Upper lobe of left lung (tissue), 6 donors: ENCODE data around the gene CBX5. TPM values are rescaled to one million over a fixed set of nuclear protein-coding genes. Genes with fewer than 3 reads are reported as not detected.
A peak's percentile ranks its signal among the peaks of the same experiment; 100 is the strongest.

Experiments used
- ATAC-seq, 2 donors: fragments of 200-7000 bp; cut with Tn5 transposase; one replicate each; pipeline ENCODE4 v1.9.1; 2022; ENCODE audit warnings: mild to moderate bottlenecking in 2 of 2, moderate library complexity in 2 of 2; ENCODE audit not compliant: low FRiP score in 2 of 2
- DNase-seq, 2 donors: peaks; one replicate each; pipeline ENCODE4 v3.0.0-alpha.2; 2019 to 2020
- H3K27ac ChIP-seq, 4 donors: fragments of 200-600 bp; sonication (generic); one replicate each; pipeline ENCODE4 v1.5.1; 2016 to 2019
- H3K27me3 ChIP-seq, 4 donors: fragments of 200-600 bp; sonication (generic); one replicate each; pipeline ENCODE4 v1.5.1; 2017 to 2019
- H3K36me3 ChIP-seq, 4 donors: fragments of 200-600 bp; sonication (generic); one replicate each; pipeline ENCODE4 v1.5.1; 2016 to 2019
- H3K4me1 ChIP-seq, 4 donors: fragments of 200-600 bp; sonication (generic); one replicate each; pipeline ENCODE4 v1.5.1; 2018 to 2019
- H3K4me3 ChIP-seq, 4 donors: fragments of 200-600 bp; sonication (generic); one replicate each; pipeline ENCODE4 v1.5.1; 2017 to 2019; ENCODE audit warnings: mild to moderate bottlenecking in 2 of 4, moderate library complexity in 1 of 4
- H3K9me3 ChIP-seq, 4 donors: fragments of 200-600 bp; sonication (generic); one replicate each; pipeline ENCODE4 v1.5.1; 2018 to 2019
- EP300 ChIP-seq, 4 donors: sonication (generic); formaldehyde crosslinking; IDR thresholded peaks; one replicate each; pipeline ENCODE4 v1.5.1; 2017; ENCODE audit warnings: antibody characterized with exemption in 4 of 4, control low read depth in 2 of 4
- POLR2A ChIP-seq, 4 donors: fragments of 450-650 bp; IDR thresholded peaks; one replicate each; pipeline ENCODE4 v1.5.1; 2016 to 2017; ENCODE audit warnings: antibody characterized with exemption in 4 of 4, mild to moderate bottlenecking in 2 of 4
- POLR2AphosphoS5 ChIP-seq, 2 donors: sonication (generic); formaldehyde crosslinking; IDR thresholded peaks; one replicate each; pipeline ENCODE4 v1.5.1; 2017; ENCODE audit warnings: antibody characterized with exemption in 2 of 2
- WGBS, 2 donors: methylation state at CpG; one replicate each; pipeline ENCODE4 v1.1.5; 2017 to 2018; 5-methylcytosine and 5-hydroxymethylcytosine counted together
- total RNA-seq, 6 donors: library from RNA; depleted of rRNA in 4 of 6; stranded (reverse); fragments of >200 nt in 4 of 6; gene quantifications; one replicate each; pipeline versions ENCODE4 v1.1.0 to v1.2.1, GENCODE V29; 2016 to 2021
- TF ChIP-seq, protein P1 (sequence below), 6 experiments: fragments of 450-650 bp in 4 of 6; fragments of 200-600 bp in 2 of 6; sonication (generic) in 2 of 6; IDR thresholded peaks; one replicate each; pipeline ENCODE4 v1.5.1; 2016 to 2019; ENCODE audit warnings: antibody characterized with exemption in 6 of 6
- donor health status: DM: no; HTN: no; CAD: no; lungs with moderate emphysema.
- donor health status: DM: no; HTN: yes; CAD: no; lungs with severe emphysema.

The CBX5 gene
- total RNA-seq, 6 donors from 2014 or later, result 15.5 to 48.2 (median 36.1) TPM

GRCh38 chr12:54292931-54293241 is 13.0 kb upstream of the CBX5 start:
- TF ChIP-seq, protein P1, sequence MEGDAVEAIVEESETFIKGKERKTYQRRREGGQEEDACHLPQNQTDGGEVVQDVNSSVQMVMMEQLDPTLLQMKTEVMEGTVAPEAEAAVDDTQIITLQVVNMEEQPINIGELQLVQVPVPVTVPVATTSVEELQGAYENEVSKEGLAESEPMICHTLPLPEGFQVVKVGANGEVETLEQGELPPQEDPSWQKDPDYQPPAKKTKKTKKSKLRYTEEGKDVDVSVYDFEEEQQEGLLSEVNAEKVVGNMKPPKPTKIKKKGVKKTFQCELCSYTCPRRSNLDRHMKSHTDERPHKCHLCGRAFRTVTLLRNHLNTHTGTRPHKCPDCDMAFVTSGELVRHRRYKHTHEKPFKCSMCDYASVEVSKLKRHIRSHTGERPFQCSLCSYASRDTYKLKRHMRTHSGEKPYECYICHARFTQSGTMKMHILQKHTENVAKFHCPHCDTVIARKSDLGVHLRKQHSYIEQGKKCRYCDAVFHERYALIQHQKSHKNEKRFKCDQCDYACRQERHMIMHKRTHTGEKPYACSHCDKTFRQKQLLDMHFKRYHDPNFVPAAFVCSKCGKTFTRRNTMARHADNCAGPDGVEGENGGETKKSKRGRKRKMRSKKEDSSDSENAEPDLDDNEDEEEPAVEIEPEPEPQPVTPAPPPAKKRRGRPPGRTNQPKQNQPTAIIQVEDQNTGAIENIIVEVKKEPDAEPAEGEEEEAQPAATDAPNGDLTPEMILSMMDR (IDR thresholded peaks at IDR 0.05), result no peak
- TF ChIP-seq POLR2A (IDR thresholded peaks at IDR 0.05) (no peak), POLR2AphosphoS5 (IDR thresholded peaks at IDR 0.05) (no peak), EP300 (IDR thresholded peaks at IDR 0.05) (no peak)
- Histone ChIP-seq H3K4me1 (peaks cover 0 to 19% (median 5%) of the 10 kb centered on the region in 4 donors), H3K27me3 (no peaks in the 10 kb centered on the region), H3K9me3 (no peaks in the 10 kb centered on the region), H3K4me3 (no peak overlapping the region), H3K27ac (no peak overlapping the region), H3K36me3 (peaks cover 0 to 25% (median 11%) of the 10 kb centered on the region in 4 donors)
- no peak for DNase-seq
- 90% methylated on average over 7 of the region's 7 CpGs; no CpG with 5 or more reads in 1 of the 2 donors for WGBS, 2 donors
- no peak for ATAC-seq

- no peak for ATAC-seq
- no peaks in the 10 kb centered on the region for H3K27me3 ChIP-seq
- H3K27ac ChIP-seq, result no peak overlapping the region
- no peak overlapping the region for H3K4me3 ChIP-seq
- TF ChIP-seq, protein P1 (IDR thresholded peaks at IDR 0.05), result no peak
- no peak for TF ChIP-seq POLR2A (IDR thresholded peaks at IDR 0.05)
- no peaks in the 10 kb centered on the region for H3K9me3 ChIP-seq
- peak in 1 of 2 donors; percentile 59 for DNase-seq
- WGBS, 2 donors, result 88 to 90% methylated on average over 28 to 30 of the region's 30 CpGs
- peaks cover 0 to 19% (median 5%) of the 10 kb centered on the region in 4 donors for H3K4me1 ChIP-seq
- H3K36me3 ChIP-seq, result peaks cover 5 to 31% (median 17%) of the 10 kb centered on the region in 4 donors
Observed at GRCh38 chr12:54292083-54292930, 12.4 kb upstream of the CBX5 start.

- no peaks in the 10 kb centered on the region for H3K27me3 ChIP-seq
- TF ChIP-seq EP300 (IDR thresholded peaks at IDR 0.05), result no peak
- peak in 1 of 4 donors; percentile 20 for TF ChIP-seq POLR2A (IDR thresholded peaks at IDR 0.05)
- TF ChIP-seq, protein P1 (IDR thresholded peaks at IDR 0.05), result no peak
- no peak for TF ChIP-seq POLR2AphosphoS5 (IDR thresholded peaks at IDR 0.05)
- peaks cover 34 to 48% (median 39%) of the 10 kb centered on the region in 4 donors for H3K4me1 ChIP-seq
- peaks cover 44 to 79% (median 57%) of the 10 kb centered on the region in 4 donors for H3K36me3 ChIP-seq
- H3K27ac ChIP-seq, result peak overlapping the region in 1 of 4 donors; percentile 0
- H3K9me3 ChIP-seq, result no peaks in the 10 kb centered on the region
- DNase-seq (no peak), ATAC-seq (no peak)
- no peak overlapping the region for H3K4me3 ChIP-seq
- 69 to 74% methylated on average over 8 of the region's 8 CpGs for WGBS, 2 donors
Observed at GRCh38 chr12:54287261-54288157, 7.6 kb upstream of the CBX5 start.

GRCh38 chr12:54286042-54287030 is 6.4 kb upstream of the CBX5 start:
- no peak for DNase-seq
- no peaks in the 10 kb centered on the region for H3K9me3 ChIP-seq
- H3K4me3 ChIP-seq, result peak overlapping the region in 1 of 4 donors; percentile 82
- no peaks in the 10 kb centered on the region for H3K27me3 ChIP-seq
- peaks cover 45 to 59% (median 50%) of the 10 kb centered on the region in 4 donors for H3K4me1 ChIP-seq
- no peak overlapping the region for H3K27ac ChIP-seq
- peaks cover 48 to 87% (median 60%) of the 10 kb centered on the region in 4 donors for H3K36me3 ChIP-seq
- 43 to 58% methylated on average over 12 of the region's 12 CpGs for WGBS, 2 donors
- TF ChIP-seq, protein P1 (IDR thresholded peaks at IDR 0.05), result no peak
- TF ChIP-seq POLR2AphosphoS5 (IDR thresholded peaks at IDR 0.05), result no peak
- TF ChIP-seq EP300 (IDR thresholded peaks at IDR 0.05), result no peak
- TF ChIP-seq POLR2A (IDR thresholded peaks at IDR 0.05), result no peak
- no peak for ATAC-seq
